Body of pancreas (tissue), 4 donors: Measurements from ENCODE around the gene TSPO2.

Source experiments
- CTCF ChIP-seq, 7 experiments: fragments of 450-650 bp in 4 of 7; fragments of 200-600 bp in 3 of 7; sonication (generic) in 3 of 7; IDR thresholded peaks; one replicate each; pipeline ENCODE4 v1.5.1; 2016 to 2019; ENCODE audit warnings: antibody characterized with exemption in 7 of 7
- POLR2A ChIP-seq, 3 donors: fragments of 450-650 bp; IDR thresholded peaks; one replicate each; pipeline ENCODE4 v1.6.1; 2016; ENCODE audit warnings: antibody characterized with exemption in 3 of 3, mild to moderate bottlenecking in 2 of 3

GRCh38 chr6:41038205-41038604 is 4.1 kb upstream of the TSPO2 start:
- no peak for TF ChIP-seq POLR2A (IDR thresholded peaks at IDR 0.05)
- no peak for TF ChIP-seq CTCF (IDR thresholded peaks at IDR 0.05)
